Stimulated activated CD8-positive, alpha-beta memory T cell treated with anti-CD3 and anti-CD28 coated beads, Interleukin-12 subunit alpha, Interleukin-12 subunit beta, amount 100 ng/mL, for 1 hour (primary cell): ENCODE measurements around the gene COL4A2.
"Not testable (repeated sequence)": the region's sequence is repeated elsewhere in the genome, so short reads cannot be mapped to it uniquely, and the experiment has no call there.

Experiments used
- DNase-seq: peaks from one replicate; pipeline ENCODE4 v3.0.0-alpha.2; 2020; ENCODE audit warnings: low read depth

COL4A2 gene

GRCh38 chr13:110475550-110476219 lies 168.6 kb downstream of the COL4A2 start:
- no peak for DNase-seq

DNA sequence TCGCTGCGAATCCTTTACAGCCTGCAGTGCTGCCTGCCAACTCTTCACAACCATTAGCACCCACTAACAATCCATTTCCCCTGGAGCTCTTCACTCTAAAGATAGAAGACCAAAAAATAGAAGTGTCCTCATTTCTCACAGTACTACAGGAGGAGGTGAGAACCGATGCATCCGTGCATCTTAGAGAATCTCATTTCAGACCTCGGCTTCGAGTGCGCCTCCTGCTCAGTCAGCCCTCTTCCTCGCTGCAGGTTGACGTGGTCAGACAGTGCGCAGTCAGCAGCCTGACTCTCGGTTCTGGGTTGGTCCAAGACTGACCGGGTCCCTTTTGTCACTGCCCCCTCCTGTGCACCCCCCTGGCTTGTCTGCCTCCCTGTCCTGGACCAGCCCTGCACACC lies 169.1 kb downstream of the COL4A2 start:
- no peak for DNase-seq

DNA sequence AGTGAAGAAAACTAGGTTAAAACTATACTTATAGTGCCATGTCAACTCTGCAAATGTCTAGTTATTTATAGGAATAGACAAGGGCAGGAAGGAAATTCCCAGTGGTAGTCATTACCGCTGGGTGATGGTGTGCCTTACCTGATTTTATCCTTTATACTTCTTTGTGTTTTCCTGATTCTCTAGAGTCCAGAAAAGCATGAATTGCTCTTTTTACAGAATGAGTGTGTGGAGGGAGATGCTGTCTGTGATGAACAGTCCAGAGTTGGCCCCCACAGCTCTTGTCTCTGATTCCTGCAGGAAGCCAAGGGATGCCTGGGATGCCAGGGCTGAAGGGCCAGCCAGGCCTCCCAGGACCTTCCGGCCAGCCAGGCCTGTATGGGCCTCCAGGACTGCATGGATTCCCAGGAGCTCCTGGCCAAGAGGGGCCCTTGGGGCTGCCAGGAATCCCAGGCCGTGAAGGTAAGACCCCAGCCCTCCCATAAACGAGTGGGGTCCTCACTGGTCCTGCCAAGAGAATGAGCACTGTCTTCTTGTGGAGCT lies 170.7 kb downstream of the COL4A2 start:
- no peak for DNase-seq

GRCh38 chr13:110478405-110479214 lies 171.5 kb downstream of the COL4A2 start:
- no peak for DNase-seq

DNA sequence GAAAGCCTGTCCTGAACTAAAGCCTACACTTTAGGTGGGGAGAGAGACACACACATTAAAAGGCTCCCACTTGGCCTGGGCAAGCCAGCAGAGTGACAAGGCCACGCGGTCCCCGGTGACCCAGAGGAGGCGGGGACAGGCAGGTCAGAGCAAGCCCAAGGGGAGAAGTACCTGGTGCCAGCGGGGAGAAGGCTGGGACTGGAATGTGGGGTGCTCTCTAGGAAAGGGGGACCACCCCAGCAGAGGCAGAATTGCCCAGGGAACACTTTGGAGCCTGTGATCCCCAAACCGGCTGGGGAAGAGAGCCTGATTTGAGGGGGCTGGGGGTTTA lies 172.1 kb downstream of the COL4A2 start:
- DNase-seq = no peak

DNA sequence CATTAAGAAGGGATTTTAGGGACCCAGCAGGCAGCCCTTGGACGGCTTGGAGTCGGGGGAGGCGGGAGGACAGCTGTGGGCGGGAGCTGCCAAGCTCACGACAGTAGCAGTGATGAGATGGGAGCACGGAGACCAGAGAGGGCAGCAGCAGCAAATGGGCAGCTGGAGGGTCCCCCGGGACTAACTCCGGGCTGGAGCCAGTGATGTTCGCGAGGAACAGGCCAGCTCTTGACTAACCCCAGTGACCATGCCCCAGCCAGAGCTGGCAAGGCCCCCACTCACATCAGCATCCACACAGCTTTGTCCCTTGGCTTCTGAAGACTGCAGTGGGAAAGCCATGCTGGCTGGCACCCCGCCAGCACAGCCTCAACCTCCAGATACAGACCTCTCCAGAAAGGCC lies 172.6 kb downstream of the COL4A2 start:
- DNase-seq = no peak

- DNase-seq = no peak
These were observed 173.1 kb downstream of the COL4A2 start for GRCh38 chr13:110480161-110480560.

GRCh38 chr13:110483386-110483968 lies 176.4 kb downstream of the COL4A2 start:
- DNase-seq = no peak

- no peak for DNase-seq
These were observed 177.4 kb downstream of the COL4A2 start for GRCh38 chr13:110484290-110485048.

DNA sequence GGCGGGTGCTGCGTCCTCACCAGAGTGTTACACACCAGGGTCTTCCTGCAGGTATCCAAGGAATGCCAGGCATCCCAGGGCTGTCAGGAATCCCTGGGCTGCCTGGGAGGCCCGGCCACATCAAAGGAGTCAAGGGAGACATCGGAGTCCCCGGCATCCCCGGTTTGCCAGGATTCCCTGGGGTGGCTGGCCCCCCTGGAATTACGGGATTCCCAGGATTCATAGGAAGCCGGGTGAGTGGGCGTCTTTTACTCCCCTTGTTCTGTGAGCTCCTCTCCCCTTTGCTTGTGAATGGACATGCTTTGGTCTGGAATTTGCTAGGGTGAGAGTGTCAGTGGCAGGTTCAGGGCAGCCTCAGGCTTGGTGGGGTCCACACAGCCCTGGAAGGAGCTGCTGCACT lies 178.5 kb downstream of the COL4A2 start:
- no peak for DNase-seq

DNA sequence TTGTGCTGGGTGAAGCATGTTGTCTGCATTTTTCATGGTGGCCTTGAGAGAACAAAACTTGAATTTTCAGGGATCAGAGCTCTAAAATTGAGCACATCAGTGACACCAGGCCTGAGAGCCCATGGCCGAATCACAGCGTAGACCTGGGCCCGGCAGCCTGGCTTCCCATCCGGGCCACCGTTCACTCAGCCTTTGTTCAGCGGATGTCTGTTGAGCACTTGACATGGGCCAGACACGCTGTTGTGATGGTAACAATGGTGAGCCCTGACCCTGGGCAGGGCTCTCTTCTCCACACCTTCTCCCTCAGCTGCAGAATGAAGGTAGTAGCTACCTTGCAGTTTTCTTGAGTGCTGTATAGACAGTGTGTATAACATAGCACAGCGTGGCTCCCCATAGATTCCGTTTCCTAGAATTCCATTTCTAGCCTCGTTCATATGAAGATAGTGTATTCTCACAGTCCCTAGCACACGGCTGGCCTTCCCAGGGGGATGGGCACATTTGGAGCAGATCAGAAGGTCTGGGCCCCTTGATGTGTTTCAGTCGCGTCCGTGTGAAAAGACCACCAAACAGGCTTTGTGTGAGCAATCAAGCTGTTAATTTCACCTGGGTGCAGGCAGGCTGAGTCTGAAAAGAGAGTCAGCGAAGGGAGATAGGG lies 179.1 kb downstream of the COL4A2 start:
- no peak for DNase-seq

- not testable (repeated sequence) for DNase-seq
These were observed 179.8 kb downstream of the COL4A2 start for GRCh38 chr13:110486880-110487279.

DNA sequence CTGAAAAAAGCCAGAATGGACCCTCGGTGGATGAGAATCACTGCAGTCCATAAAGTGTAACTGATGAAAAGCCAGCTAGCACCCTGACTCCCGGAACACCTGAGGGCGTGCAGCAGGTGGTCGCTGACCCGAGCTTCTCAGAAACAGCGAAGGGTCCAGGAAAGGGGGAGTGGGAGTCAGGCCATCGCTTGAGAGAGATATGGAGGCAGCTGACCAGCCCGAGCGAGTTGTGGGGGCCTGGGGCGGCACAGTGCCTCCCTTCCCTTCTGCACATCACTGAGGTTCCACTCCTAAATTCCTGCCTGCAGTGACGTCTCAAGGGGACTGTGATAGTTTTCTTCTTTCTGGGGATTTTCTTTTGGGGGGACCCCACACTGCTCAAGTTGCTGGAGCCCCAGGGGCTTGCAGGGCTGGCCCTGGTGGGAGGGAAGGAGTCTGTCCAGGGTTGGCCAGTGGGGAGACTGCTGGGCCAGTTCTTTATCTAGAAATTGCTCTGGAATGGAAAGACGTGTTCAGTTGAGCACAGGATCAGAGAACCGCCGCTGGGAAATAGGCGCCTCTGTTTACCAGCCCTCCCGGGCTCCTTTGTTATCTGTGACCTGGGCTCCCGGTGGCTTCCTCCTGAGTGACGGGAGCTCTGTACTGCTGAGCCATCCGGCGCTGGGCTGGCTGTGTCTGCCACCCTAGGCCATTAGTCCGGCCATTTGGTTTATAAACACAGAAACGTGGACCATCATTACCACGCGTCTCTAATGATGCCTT lies 183.1 kb downstream of the COL4A2 start:
- DNase-seq = no peak

- no peak for DNase-seq
These were observed 185.0 kb downstream of the COL4A2 start for GRCh38 chr13:110491869-110492678.

GRCh38 chr13:110492679-110493593 lies 185.9 kb downstream of the COL4A2 start:
- DNase-seq = no peak

DNA sequence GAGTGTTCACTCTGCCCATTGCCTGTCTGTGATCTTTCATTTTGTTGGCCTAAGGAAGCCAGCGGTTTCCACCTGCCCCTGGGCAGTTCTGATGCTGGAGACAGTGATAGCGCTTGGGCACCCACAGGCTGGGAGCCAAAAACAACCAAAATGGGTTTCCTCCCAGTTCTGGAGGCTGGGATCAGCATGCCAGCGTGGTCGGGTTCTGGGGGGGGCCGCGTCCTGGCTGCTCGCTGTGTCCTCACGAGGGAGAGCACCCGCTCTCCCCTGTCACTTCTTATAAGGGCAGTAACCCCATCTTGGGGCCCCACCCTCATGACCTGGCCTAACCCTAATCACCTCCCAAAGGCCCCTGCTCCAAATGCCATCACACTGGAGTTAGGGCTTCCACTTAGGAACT lies 186.5 kb downstream of the COL4A2 start:
- no peak for DNase-seq

- DNase-seq = no peak
These were observed 188.3 kb downstream of the COL4A2 start for GRCh38 chr13:110495376-110495775.

GRCh38 chr13:110495881-110496280 lies 188.8 kb downstream of the COL4A2 start:
- no peak for DNase-seq

GRCh38 chr13:110496281-110496680 lies 189.2 kb downstream of the COL4A2 start:
- DNase-seq = no peak
